KMS-11 (cell line): ENCODE measurements around the gene TMEM54.

ENCODE experiments used
- H2AFZ ChIP-seq: fragments of 200-600 bp; sonication (generic); 2 replicates; pipeline ENCODE4 v1.6.1; 2016; ENCODE audit warnings: antibody characterized with exemption, mixed run types, low read depth
- H3K27ac ChIP-seq: fragments of 200-600 bp; sonication (generic); 2 replicates; pipeline ENCODE4 v1.6.1; 2016; ENCODE audit warnings: mild to moderate bottlenecking, mixed run types
- H3K27me3 ChIP-seq: fragments of 200-600 bp; sonication (generic); 2 replicates; pipeline ENCODE4 v1.6.1; 2017; ENCODE audit warnings: mild to moderate bottlenecking, low read depth, mixed run types, moderate library complexity; ENCODE audit not compliant: insufficient read depth
- H3K36me3 ChIP-seq: fragments of 200-600 bp; sonication (generic); 2 replicates; pipeline ENCODE4 v1.6.1; 2017; ENCODE audit warnings: mild to moderate bottlenecking, mixed run types; ENCODE audit not compliant: insufficient read depth
- H3K4me1 ChIP-seq: fragments of 200-600 bp; sonication (generic); 2 replicates; pipeline ENCODE4 v1.6.1; 2016; ENCODE audit warnings: mild to moderate bottlenecking, low read depth, mixed run types; ENCODE audit not compliant: poor library complexity, severe bottlenecking
- H3K4me2 ChIP-seq: fragments of 200-600 bp; sonication (generic); 2 replicates; pipeline ENCODE4 v1.7.0; 2016; ENCODE audit warnings: mild to moderate bottlenecking, mixed run types
- H3K4me3 ChIP-seq: fragments of 200-600 bp; sonication (generic); IDR thresholded peaks from 2 replicates; pipeline ENCODE4 v1.6.1; 2017; ENCODE audit warnings: low read depth, low read length, mixed read lengths; ENCODE audit not compliant: insufficient read depth
- H3K79me2 ChIP-seq: fragments of 200-600 bp; sonication (generic); 2 replicates; pipeline ENCODE4 v1.6.1; 2016; ENCODE audit warnings: low read depth, mixed run types; ENCODE audit not compliant: insufficient read depth
- H3K9ac ChIP-seq: fragments of 200-600 bp; sonication (generic); 2 replicates; pipeline ENCODE4 v1.6.1; 2016; ENCODE audit warnings: mild to moderate bottlenecking, mixed run types
- H4K20me1 ChIP-seq: fragments of 200-600 bp; sonication (generic); 2 replicates; pipeline ENCODE4 v1.6.1; 2016; ENCODE audit warnings: mild to moderate bottlenecking, mixed run types; ENCODE audit not compliant: insufficient read depth
- TF ChIP-seq, protein P1 (sequence below): fragments of 200-600 bp; sonication (generic); conservative IDR thresholded peaks from 2 replicates; pipeline ENCODE4 v1.6.1; 2017; ENCODE audit warnings: low read depth, mild to moderate bottlenecking, antibody characterized with exemption, low read length, moderate library complexity, mixed read lengths

The TMEM54 gene

DNA sequence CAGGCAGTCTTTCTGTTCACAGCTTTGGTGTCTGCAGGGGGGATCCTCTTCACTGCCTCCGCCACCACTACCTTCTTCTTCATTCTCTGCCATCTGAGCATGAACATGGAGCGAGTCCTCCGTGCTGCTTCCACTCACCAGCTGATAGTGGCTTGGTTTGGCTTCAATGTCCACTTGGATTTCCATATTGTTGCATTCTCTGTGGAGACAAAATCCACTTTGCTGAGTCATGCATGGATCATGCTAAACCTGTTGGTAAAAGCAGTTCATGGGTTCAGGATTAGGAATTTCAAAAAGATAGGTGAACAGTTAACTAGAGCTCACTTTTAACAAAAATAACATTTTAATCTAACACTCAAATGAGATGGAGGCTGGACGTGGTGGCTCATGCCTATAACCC lies 35.9 kb upstream of the TMEM54 start:
- Histone ChIP-seq H3K36me3 (no peaks in the 10 kb centered on the region), H3K9ac (no peak overlapping the region), H3K4me3 (no peak overlapping the region), H3K4me1 (peaks cover 41% of the 10 kb centered on the region), H3K27me3 (no peaks in the 10 kb centered on the region), H4K20me1 (no peaks in the 10 kb centered on the region), H3K79me2 (no peaks in the 10 kb centered on the region), H3K4me2 (no peak overlapping the region), H2AFZ (no peak overlapping the region), H3K27ac (no peak overlapping the region)
- TF ChIP-seq, protein P1, sequence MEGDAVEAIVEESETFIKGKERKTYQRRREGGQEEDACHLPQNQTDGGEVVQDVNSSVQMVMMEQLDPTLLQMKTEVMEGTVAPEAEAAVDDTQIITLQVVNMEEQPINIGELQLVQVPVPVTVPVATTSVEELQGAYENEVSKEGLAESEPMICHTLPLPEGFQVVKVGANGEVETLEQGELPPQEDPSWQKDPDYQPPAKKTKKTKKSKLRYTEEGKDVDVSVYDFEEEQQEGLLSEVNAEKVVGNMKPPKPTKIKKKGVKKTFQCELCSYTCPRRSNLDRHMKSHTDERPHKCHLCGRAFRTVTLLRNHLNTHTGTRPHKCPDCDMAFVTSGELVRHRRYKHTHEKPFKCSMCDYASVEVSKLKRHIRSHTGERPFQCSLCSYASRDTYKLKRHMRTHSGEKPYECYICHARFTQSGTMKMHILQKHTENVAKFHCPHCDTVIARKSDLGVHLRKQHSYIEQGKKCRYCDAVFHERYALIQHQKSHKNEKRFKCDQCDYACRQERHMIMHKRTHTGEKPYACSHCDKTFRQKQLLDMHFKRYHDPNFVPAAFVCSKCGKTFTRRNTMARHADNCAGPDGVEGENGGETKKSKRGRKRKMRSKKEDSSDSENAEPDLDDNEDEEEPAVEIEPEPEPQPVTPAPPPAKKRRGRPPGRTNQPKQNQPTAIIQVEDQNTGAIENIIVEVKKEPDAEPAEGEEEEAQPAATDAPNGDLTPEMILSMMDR = no peak

DNA sequence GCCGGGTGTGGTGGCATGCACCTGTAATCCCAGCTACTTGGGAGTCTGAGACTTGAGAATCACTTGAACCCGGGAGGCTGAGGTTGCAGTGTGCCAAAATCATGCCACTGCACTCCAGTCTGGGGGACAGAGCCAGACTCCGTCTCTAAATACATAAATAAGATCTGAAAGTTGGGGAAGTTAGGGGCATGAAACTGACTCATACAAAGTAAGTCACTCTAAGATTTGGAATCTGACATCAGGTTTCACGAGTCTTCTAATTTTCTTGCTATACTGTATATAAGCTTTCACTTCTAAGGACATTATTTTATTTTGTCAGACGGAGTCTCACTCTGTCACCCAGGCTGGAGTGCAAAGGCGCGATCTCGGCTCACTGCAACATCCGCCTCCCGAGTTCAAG lies 33.3 kb upstream of the TMEM54 start:
- Histone ChIP-seq H4K20me1 (no peaks in the 10 kb centered on the region), H3K36me3 (no peaks in the 10 kb centered on the region), H3K79me2 (no peaks in the 10 kb centered on the region), H3K27ac (no peak overlapping the region), H3K27me3 (no peaks in the 10 kb centered on the region), H2AFZ (no peak overlapping the region), H3K4me1 (peaks cover 19% of the 10 kb centered on the region), H3K9ac (no peak overlapping the region), H3K4me3 (no peak overlapping the region), H3K4me2 (no peak overlapping the region)
- TF ChIP-seq, protein P1 = no peak

DNA sequence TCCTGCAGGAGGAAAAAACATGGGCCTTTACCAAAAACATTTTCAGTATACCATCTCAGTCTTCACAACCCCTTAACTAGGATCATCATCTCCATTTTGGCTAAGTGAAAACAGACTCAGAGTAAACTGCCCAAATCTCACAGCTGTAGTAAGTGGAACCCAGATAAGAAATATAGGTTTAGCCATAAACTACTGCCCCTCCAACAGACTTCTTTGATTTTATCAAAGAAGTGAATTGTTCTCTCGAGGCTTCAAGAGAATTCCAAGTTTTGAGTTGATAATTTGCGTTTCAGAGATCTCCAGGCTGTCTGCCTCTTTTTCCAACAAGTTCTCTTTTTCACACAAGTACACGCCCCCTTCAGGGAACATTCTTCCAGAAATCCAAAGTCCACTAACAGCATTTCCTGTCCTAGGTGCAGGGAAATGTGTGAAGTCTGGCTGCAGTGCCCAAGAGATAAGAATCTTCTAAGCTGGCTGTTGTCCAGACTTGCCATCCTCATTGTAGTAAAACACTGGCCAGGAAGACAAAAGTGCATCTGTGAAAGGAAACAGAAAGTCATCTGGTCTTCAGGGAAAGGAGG lies 32.6 kb upstream of the TMEM54 start:
- Histone ChIP-seq H2AFZ (no peak overlapping the region), H3K36me3 (no peaks in the 10 kb centered on the region), H3K27ac (no peak overlapping the region), H3K9ac (no peak overlapping the region), H4K20me1 (no peaks in the 10 kb centered on the region), H3K4me2 (no peak overlapping the region), H3K4me1 (peaks cover 13% of the 10 kb centered on the region), H3K27me3 (no peaks in the 10 kb centered on the region), H3K79me2 (no peaks in the 10 kb centered on the region), H3K4me3 (no peak overlapping the region)
- TF ChIP-seq, protein P1 = peak; percentile 33; the same call in 1 of the 2 replicates

DNA sequence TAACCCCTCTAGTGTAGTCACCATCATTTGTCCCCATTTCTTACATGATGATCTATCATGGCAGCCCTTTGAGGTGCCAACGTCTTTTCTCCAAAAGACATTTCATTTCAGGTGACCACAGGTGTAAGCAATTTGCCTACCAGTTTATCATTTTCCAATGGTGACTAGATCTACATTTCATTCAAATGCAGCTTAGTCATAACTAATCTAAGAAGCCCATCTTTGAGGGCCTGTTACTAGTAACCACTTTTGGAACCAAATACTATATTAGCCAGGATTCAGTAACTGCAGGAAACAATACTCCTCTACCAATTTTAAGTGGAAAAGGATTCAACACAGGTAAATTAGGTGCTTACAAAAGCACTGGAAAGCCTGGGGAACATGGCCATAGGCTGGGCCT lies 30.6 kb upstream of the TMEM54 start:
- no peak overlapping the region for H3K4me2 ChIP-seq
- H3K27ac ChIP-seq = no peak overlapping the region
- H3K27me3 ChIP-seq = no peaks in the 10 kb centered on the region
- H3K4me3 ChIP-seq = no peak overlapping the region
- H3K36me3 ChIP-seq = no peaks in the 10 kb centered on the region
- no peak overlapping the region for H3K9ac ChIP-seq
- H3K79me2 ChIP-seq = no peaks in the 10 kb centered on the region
- peaks cover 13% of the 10 kb centered on the region for H3K4me1 ChIP-seq
- H4K20me1 ChIP-seq = no peaks in the 10 kb centered on the region
- TF ChIP-seq, protein P1 = no peak
- H2AFZ ChIP-seq = no peak overlapping the region
